OCI-LY7 (cell line): ENCODE measurements around the gene PHETA1. TPM values are rescaled to one million over a fixed set of nuclear protein-coding genes. Genes with fewer than 3 reads are reported as not detected.

Experiments
- BruUV-seq: library from RNA; stranded (reverse); fragments of 400-500 nt; replicated peaks from 2 replicates; lab custom pipeline; 2021; lab: Mats Ljungman, UMichigan
- CTCF ChIA-PET: fragments of 300-600 bp; sonication (Branson Sonifier 250); formaldehyde crosslinking; loops from one replicate; lab custom pipeline; 2022; ENCODE audit warnings: antibody characterized with exemption; ENCODE audit not compliant: unreplicated experiment; lab: Charles Lee
- POLR2A ChIA-PET: fragments of 300-600 bp; sonication (Branson Sonifier 250); formaldehyde crosslinking; loops from one replicate; lab custom pipeline; 2022; ENCODE audit warnings: antibody characterized with exemption; lab: Charles Lee
- DNase-seq: peaks from one replicate; pipeline ENCODE4 v3.0.0-alpha.2; 2015; ENCODE audit warnings: low spot score
- H2AFZ ChIP-seq: fragments of 200-600 bp; sonication (generic), shearing (Covaris generic); 2 replicates; pipeline ENCODE4 v1.6.1; 2014; ENCODE audit warnings: mild to moderate bottlenecking, antibody characterized with exemption, low read length, moderate library complexity
- H3K27ac ChIP-seq: fragments of 200-600 bp; sonication (generic); 2 replicates; pipeline ENCODE4 v1.5.1; 2014; ENCODE audit warnings: mixed run types, low read depth, mild to moderate bottlenecking, moderate library complexity, low read length, inconsistent platforms; ENCODE audit not compliant: poor library complexity, severe bottlenecking
- H3K36me3 ChIP-seq: fragments of 200-600 bp; sonication (generic); 2 replicates; pipeline ENCODE4 v1.6.1; 2014; ENCODE audit warnings: mild to moderate bottlenecking, antibody characterized with exemption, low read length, moderate library complexity, mixed read lengths; ENCODE audit not compliant: insufficient read depth
- H3K4me1 ChIP-seq: fragments of 200-600 bp; sonication (generic); 2 replicates; pipeline ENCODE4 v1.5.1; 2014; ENCODE audit warnings: mild to moderate bottlenecking, low read length; ENCODE audit not compliant: insufficient read depth, poor library complexity, severe bottlenecking
- H3K4me2 ChIP-seq: fragments of 200-600 bp; sonication (generic); 2 replicates; pipeline ENCODE4 v1.6.1; 2014; ENCODE audit warnings: mild to moderate bottlenecking, low read length
- H3K4me3 ChIP-seq: fragments of 200-600 bp; sonication (generic); 2 replicates; pipeline ENCODE4 v1.5.1; 2014; ENCODE audit warnings: mild to moderate bottlenecking, low read depth, low read length; ENCODE audit not compliant: poor library complexity, severe bottlenecking
- H3K79me2 ChIP-seq: fragments of 200-600 bp; sonication (generic); 2 replicates; pipeline ENCODE4 v1.6.1; 2016; ENCODE audit warnings: low read depth, mild to moderate bottlenecking, low read length, moderate library complexity, mixed read lengths; ENCODE audit not compliant: insufficient read depth
- H3K9me2 ChIP-seq: fragments of 200-600 bp; sonication (generic); 2 replicates; pipeline ENCODE4 v1.6.1; 2016; ENCODE audit warnings: mild to moderate bottlenecking, low read length, mixed read lengths; ENCODE audit not compliant: insufficient read depth
- H3K9me3 ChIP-seq: fragments of 200-600 bp; sonication (generic); 2 replicates; pipeline ENCODE4 v1.6.1; 2014; ENCODE audit warnings: mild to moderate bottlenecking, mixed run types, low read length, mixed read lengths
- H4K20me1 ChIP-seq: fragments of 200-600 bp; sonication (generic); 2 replicates; pipeline ENCODE4 v1.6.1; 2014; ENCODE audit warnings: mild to moderate bottlenecking, antibody characterized with exemption, low read length, moderate library complexity, mixed read lengths; ENCODE audit not compliant: insufficient read depth
- EZH2phosphoT487 ChIP-seq: fragments of 200-600 bp; sonication (generic); IDR thresholded peaks from 2 replicates; pipeline ENCODE4 v1.6.1; 2018; ENCODE audit warnings: low read depth, borderline replicate concordance, mild to moderate bottlenecking, mixed run types, antibody characterized with exemption, low read length, moderate library complexity, mixed read lengths
- intact Hi-C: fragments of 100-400 bp; cut with micrococcal nuclease; formaldehyde crosslinking; loops from one replicate; pipeline ENCODE4 v1.10.0; 2022; ENCODE audit not compliant: unreplicated experiment
- total RNA-seq, 2 experiments: library from RNA; depleted of rRNA in 1 of 2; stranded (reverse); fragments of >200 nt in 1 of 2; shearing (Covaris generic) in 1 of 2; gene quantifications; 2 replicates each; pipeline ENCODE4 v1.2.3, GENCODE V29; 2014 to 2022
- TF ChIP-seq, protein P1 (sequence below): fragments of 200-600 bp; sonication (generic); conservative IDR thresholded peaks from 2 replicates; pipeline ENCODE4 v1.5.1; 2014; ENCODE audit warnings: mild to moderate bottlenecking, antibody characterized with exemption, low read length, moderate library complexity, mixed read lengths

The PHETA1 gene
- total RNA-seq, 2 experiments from 2014 or later = 0.73 to 2.7 TPM

- no peak overlapping the region for H3K27ac ChIP-seq
- peaks cover 2% of the 10 kb centered on the region for H3K4me1 ChIP-seq
- no peaks in the 10 kb centered on the region for H3K79me2 ChIP-seq
- intact Hi-C loops = no loop called here
- H3K9me2 ChIP-seq = no peaks in the 10 kb centered on the region
- no peaks in the 10 kb centered on the region for H3K36me3 ChIP-seq
- no peaks in the 10 kb centered on the region for H3K9me3 ChIP-seq
- no peak for DNase-seq
- no peak overlapping the region for H3K4me2 ChIP-seq
- CTCF ChIA-PET = no interaction called here
- H4K20me1 ChIP-seq = no peaks in the 10 kb centered on the region
- H2AFZ ChIP-seq = no peak overlapping the region
- BruUV-seq = no TSS peak
- POLR2A ChIA-PET = interaction anchor here (0.6 to 0.8 kb wide), 2 partner anchors 11 to 533 kb away, joined by 4 to 6 read pairs; no protein-coding TSS in a partner anchor
- H3K4me3 ChIP-seq = no peak overlapping the region
- TF ChIP-seq, protein P1, sequence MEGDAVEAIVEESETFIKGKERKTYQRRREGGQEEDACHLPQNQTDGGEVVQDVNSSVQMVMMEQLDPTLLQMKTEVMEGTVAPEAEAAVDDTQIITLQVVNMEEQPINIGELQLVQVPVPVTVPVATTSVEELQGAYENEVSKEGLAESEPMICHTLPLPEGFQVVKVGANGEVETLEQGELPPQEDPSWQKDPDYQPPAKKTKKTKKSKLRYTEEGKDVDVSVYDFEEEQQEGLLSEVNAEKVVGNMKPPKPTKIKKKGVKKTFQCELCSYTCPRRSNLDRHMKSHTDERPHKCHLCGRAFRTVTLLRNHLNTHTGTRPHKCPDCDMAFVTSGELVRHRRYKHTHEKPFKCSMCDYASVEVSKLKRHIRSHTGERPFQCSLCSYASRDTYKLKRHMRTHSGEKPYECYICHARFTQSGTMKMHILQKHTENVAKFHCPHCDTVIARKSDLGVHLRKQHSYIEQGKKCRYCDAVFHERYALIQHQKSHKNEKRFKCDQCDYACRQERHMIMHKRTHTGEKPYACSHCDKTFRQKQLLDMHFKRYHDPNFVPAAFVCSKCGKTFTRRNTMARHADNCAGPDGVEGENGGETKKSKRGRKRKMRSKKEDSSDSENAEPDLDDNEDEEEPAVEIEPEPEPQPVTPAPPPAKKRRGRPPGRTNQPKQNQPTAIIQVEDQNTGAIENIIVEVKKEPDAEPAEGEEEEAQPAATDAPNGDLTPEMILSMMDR = no peak
- TF ChIP-seq EZH2phosphoT487 = no peak
These were observed 8.5 kb downstream of the PHETA1 start for GRCh38 chr12:111360325-111360930.

DNA sequence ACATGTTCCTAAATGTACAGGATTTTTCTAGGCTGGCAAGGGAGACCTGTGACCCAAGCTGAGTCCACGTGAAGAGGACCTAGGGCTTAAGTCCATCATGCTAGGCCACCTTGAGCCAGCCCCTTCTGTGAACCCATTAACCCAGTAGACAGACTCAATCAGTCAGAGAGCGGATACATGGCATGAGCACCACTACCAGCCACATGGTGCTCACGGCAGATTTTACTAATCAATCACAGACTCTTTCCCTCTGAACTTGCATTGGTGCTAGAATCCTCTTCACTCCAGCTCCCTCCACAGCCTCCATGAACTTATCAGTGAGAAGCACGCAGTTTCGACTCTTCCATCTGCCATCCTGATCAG, 9.0 kb downstream of the PHETA1 start:
- H3K27ac ChIP-seq = no peak overlapping the region
- H3K9me2 ChIP-seq = no peaks in the 10 kb centered on the region
- CTCF ChIA-PET = no interaction called here
- intact Hi-C loops = no loop called here
- H4K20me1 ChIP-seq = no peaks in the 10 kb centered on the region
- no peaks in the 10 kb centered on the region for H3K79me2 ChIP-seq
- H2AFZ ChIP-seq = no peak overlapping the region
- no peak overlapping the region for H3K4me3 ChIP-seq
- BruUV-seq = no TSS peak
- no peaks in the 10 kb centered on the region for H3K9me3 ChIP-seq
- no peak for DNase-seq
- no peak for TF ChIP-seq EZH2phosphoT487
- TF ChIP-seq, protein P1 = no peak
- H3K4me2 ChIP-seq = no peak overlapping the region
- no peaks in the 10 kb centered on the region for H3K36me3 ChIP-seq
- peaks cover 8% of the 10 kb centered on the region for H3K4me1 ChIP-seq
- POLR2A ChIA-PET = interaction anchor here (0.8 kb wide), 1 partner anchor 11 kb away, joined by 6 read pairs; no protein-coding TSS in a partner anchor

DNA sequence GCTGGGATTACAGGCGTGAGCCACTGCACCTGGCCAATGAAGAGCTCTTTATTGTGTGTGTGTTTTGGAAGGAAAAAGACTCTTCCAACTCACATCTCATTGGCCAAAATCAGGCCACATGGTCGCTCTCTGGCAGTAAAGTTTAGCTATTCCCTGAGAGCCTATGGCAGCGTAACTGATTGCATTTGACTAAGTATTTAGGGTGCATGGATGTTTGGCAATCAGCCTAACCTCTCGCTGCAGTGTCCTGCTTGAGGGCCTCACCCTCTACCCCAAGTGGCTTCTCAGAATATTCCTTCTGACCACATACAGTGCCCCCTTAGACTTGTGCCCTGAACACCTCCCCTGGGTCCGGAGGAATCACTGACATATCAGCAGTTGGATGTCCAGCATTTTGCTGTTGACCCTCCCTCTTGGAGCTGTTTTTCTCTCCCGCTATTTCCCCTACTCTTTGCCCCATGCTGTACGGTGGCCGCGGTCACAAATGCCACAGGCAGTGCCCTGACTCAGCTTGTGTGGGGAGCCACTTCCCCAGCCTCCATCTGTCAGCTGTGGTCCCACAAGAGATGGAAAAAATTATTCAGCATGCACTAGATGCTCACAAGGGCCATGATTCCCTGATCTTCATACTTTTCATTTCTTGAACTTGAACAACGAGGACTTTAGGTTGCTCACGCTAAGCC, 9.5 kb downstream of the PHETA1 start:
- Histone ChIP-seq H3K9me3 (no peaks in the 10 kb centered on the region), H4K20me1 (no peaks in the 10 kb centered on the region), H3K4me2 (no peak overlapping the region), H2AFZ (no peak overlapping the region), H3K79me2 (no peaks in the 10 kb centered on the region), H3K4me3 (no peak overlapping the region), H3K36me3 (no peaks in the 10 kb centered on the region), H3K4me1 (peaks cover 9% of the 10 kb centered on the region), H3K27ac (no peak overlapping the region), H3K9me2 (no peaks in the 10 kb centered on the region)
- intact Hi-C loops = no loop called here
- no TSS peak for BruUV-seq
- POLR2A ChIA-PET = interaction anchor here (0.8 kb wide), 1 partner anchor 12 kb away, joined by 6 read pairs; no protein-coding TSS in a partner anchor
- CTCF ChIA-PET = no interaction called here
- DNase-seq = no peak
- TF ChIP-seq, protein P1 = no peak
